K562 (cell line): Measurements from ENCODE around the gene AIM2. TPM values are rescaled to one million over a fixed set of nuclear protein-coding genes. Genes with fewer than 3 reads are reported as not detected.

Experiments used
- CHD4 ChIP-seq: fragments of 200-600 bp; sonication (generic); IDR thresholded peaks from 3 replicates; pipeline ENCODE4 v1.6.1; 2012; ENCODE audit warnings: low read depth, mild to moderate bottlenecking, mixed read lengths, low read length, inconsistent platforms; ENCODE audit not compliant: insufficient read depth, insufficient replicate concordance, poor library complexity, severe bottlenecking
- JUN ChIP-seq, 2 experiments: sonication (generic) in 1 of 2; formaldehyde crosslinking in 1 of 2; IDR thresholded peaks; 2 replicates each; pipeline versions ENCODE4 v1.6.1 to v1.8.0; 2012 to 2022; ENCODE audit warnings: borderline replicate concordance in 2 of 2, mild to moderate bottlenecking in 2 of 2, improper control_type of control experiment in 1 of 2, low read depth in 1 of 2, low read length in 1 of 2, missing genetic modification reagents in 1 of 2
- JUNB ChIP-seq: fragments of 450-650 bp; formaldehyde crosslinking; conservative IDR thresholded peaks from 2 replicates; pipeline ENCODE4 v1.4.0; 2020; ENCODE audit warnings: mild to moderate bottlenecking
- NR2F6 ChIP-seq: fragments of 450-650 bp; formaldehyde crosslinking; IDR thresholded peaks from 2 replicates; pipeline ENCODE4 v1.4.0; 2020; ENCODE audit warnings: mild to moderate bottlenecking
- PCBP1 ChIP-seq: fragments of 200-400 bp; formaldehyde crosslinking; IDR thresholded peaks from 2 replicates; pipeline ENCODE4 v1.6.1; 2018; ENCODE audit warnings: mild to moderate bottlenecking, low read depth, low read length; ENCODE audit not compliant: poor library complexity, severe bottlenecking
- RBM14 ChIP-seq: fragments of 200-400 bp; formaldehyde crosslinking; IDR thresholded peaks from 2 replicates; pipeline ENCODE4 v1.6.1; 2018; ENCODE audit warnings: low read depth, mild to moderate bottlenecking, low read length, moderate library complexity, borderline replicate concordance; ENCODE audit not compliant: insufficient read depth
- SAFB ChIP-seq: fragments of 200-400 bp; formaldehyde crosslinking; IDR thresholded peaks from 2 replicates; pipeline ENCODE4 v1.6.1; 2017; ENCODE audit warnings: low read depth, low read length, borderline replicate concordance
- SNRNP70 ChIP-seq: fragments of 200-400 bp; formaldehyde crosslinking; optimal IDR thresholded peaks from 2 replicates; pipeline ENCODE3; 2017; ENCODE audit warnings: low read depth, low read length
- SOX6 ChIP-seq: fragments of 450-650 bp; IDR thresholded peaks from 2 replicates; pipeline ENCODE4 v1.6.1; 2014; ENCODE audit warnings: mild to moderate bottlenecking
- ZKSCAN1 ChIP-seq: fragments of 150-350 bp; IDR thresholded peaks from 2 replicates; pipeline ENCODE4 v1.6.1; 2016; ENCODE audit warnings: low read depth, low read length
- ZKSCAN3 ChIP-seq: fragments of 250-450 bp; sonication (Bioruptor Pico); IDR thresholded peaks from 2 replicates; pipeline ENCODE4 v1.4.0; 2020
- ZNF133 ChIP-seq: fragments of 250-450 bp; sonication (Bioruptor Pico); IDR thresholded peaks from 2 replicates; pipeline ENCODE4 v1.4.0; 2020; ENCODE audit warnings: mild to moderate bottlenecking
- ZNF561 ChIP-seq: fragments of 450-650 bp; formaldehyde crosslinking; conservative IDR thresholded peaks from 2 replicates; pipeline ENCODE4 v1.4.0; 2020; ENCODE audit warnings: mild to moderate bottlenecking, moderate library complexity
- ZNF77 ChIP-seq: fragments of 250-450 bp; sonication (Bioruptor Pico); IDR thresholded peaks from 2 replicates; pipeline ENCODE4 v1.5.0; 2020
- polyA plus RNA-seq, 8 experiments: library from polyadenylated mRNA; depleted of rRNA in 4 of 8; stranded (reverse) in 5 of 8; unstranded in 3 of 8; fragments of >200 nt; fragmentation: Nextera tagmentation in 2 of 8; fragmentation: Illumina TruSeq in 1 of 8; extraction: Ambion mirVana in 2 of 8; extraction: Trizol in 1 of 8; gene quantifications; 2 replicates each; pipeline versions ENCODE4 v1.2.1 to v1.2.3, GENCODE V29; 2011 to 2014; ENCODE audit warnings: inconsistent platforms in 1 of 8, missing spikeins in 1 of 8
- total RNA-seq, 7 experiments: library from RNA; depleted of rRNA in 6 of 7; stranded (reverse); fragments of >200 nt in 6 of 7; fragmentation: Illumina TruSeq in 2 of 7; extraction: Trizol in 2 of 7; gene quantifications; 2 replicates each; pipeline versions ENCODE4 v1.2.1 to v1.2.3, GENCODE V29; 2011 to 2021; ENCODE audit warnings: low replicate concordance in 1 of 7
- TF ChIP-seq, protein P1 (sequence below): fragments of 450-650 bp; formaldehyde crosslinking; IDR thresholded peaks from 2 replicates; pipeline ENCODE4 v1.4.0; 2020; ENCODE audit warnings: mild to moderate bottlenecking, moderate library complexity
- TF ChIP-seq, protein P2 (sequence below), 2 experiments: fragments of 450-650 bp; conservative IDR thresholded peaks; 2 replicates each; pipeline ENCODE4 v1.6.1; 2017; ENCODE audit warnings: mild to moderate bottlenecking in 2 of 2, moderate library complexity in 2 of 2
- TF ChIP-seq, protein P3 (sequence below): fragments of 250-450 bp; sonication (Bioruptor Pico); IDR thresholded peaks from 2 replicates; pipeline ENCODE4 v1.5.1; 2021; ENCODE audit warnings: mild to moderate bottlenecking
- TF ChIP-seq, protein P4 (sequence below), 3 experiments: fragments of 200-800 bp in 1 of 3; fragments of 250-450 bp in 1 of 3; fragments of 450-650 bp in 1 of 3; sonication (Bioruptor Pico) in 1 of 3; sonication (Bioruptor generic) in 1 of 3; formaldehyde crosslinking in 1 of 3; IDR thresholded peaks; 2 replicates each; pipeline versions ENCODE4 v1.6.1 to v1.8.0; 2016 to 2022; ENCODE audit warnings: mild to moderate bottlenecking in 2 of 3, missing genetic modification characterization in 2 of 3, missing compliant biosample characterization in 1 of 3, moderate library complexity in 1 of 3

AIM2 gene
- total and polyA plus RNA-seq, 9 of the 15 experiments (the other 6 are each of a cell fraction or from before 2014, with no cell fraction given): 0.10 to 0.95 (median 0.22) TPM

DNA sequence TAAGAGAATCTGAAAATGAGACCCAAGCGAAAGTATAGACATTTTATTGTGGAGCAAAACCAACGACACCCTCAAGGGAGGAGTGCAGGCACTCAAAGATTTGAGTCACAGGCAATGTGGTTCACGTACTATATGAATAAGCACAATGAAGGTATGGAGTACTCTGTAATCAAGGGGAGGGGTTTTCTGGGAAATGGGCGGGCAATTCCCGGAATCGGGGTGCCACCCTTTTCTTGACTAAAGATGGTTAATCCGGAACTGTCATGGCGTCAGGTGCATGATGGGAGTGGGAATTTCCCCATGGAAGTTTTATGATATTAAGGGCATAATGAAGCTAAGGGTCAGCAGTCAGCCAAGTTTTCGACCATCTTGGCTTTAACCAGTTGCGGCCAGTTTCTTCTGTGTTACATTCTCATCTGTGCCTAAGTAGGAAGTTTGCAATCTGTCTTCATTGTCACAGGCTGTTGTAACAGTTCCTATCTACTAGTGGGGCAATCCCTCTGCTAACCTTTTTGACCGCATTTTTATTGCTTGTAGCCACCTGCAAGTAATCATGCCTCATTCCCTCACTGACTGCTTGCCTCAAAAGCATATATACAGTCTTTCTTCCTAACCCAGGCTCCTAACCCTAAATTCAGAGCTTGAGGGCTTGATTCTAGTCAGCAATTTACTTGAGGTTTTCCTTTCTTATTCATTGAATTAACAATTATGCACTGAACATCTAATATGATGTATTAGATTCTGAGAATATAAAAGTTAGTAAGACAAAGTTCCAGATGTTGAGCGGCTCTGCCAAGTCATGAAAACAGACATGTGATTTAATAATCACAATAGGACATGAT, 775 bp upstream of the AIM2 start (continued):
- TF ChIP-seq, protein P1, sequence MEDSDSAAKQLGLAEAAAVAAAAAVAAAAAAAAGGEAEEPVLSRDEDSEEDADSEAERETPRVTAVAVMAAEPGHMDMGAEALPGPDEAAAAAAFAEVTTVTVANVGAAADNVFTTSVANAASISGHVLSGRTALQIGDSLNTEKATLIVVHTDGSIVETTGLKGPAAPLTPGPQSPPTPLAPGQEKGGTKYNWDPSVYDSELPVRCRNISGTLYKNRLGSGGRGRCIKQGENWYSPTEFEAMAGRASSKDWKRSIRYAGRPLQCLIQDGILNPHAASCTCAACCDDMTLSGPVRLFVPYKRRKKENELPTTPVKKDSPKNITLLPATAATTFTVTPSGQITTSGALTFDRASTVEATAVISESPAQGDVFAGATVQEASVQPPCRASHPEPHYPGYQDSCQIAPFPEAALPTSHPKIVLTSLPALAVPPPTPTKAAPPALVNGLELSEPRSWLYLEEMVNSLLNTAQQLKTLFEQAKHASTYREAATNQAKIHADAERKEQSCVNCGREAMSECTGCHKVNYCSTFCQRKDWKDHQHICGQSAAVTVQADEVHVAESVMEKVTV: no peak
- TF ChIP-seq, protein P2, sequence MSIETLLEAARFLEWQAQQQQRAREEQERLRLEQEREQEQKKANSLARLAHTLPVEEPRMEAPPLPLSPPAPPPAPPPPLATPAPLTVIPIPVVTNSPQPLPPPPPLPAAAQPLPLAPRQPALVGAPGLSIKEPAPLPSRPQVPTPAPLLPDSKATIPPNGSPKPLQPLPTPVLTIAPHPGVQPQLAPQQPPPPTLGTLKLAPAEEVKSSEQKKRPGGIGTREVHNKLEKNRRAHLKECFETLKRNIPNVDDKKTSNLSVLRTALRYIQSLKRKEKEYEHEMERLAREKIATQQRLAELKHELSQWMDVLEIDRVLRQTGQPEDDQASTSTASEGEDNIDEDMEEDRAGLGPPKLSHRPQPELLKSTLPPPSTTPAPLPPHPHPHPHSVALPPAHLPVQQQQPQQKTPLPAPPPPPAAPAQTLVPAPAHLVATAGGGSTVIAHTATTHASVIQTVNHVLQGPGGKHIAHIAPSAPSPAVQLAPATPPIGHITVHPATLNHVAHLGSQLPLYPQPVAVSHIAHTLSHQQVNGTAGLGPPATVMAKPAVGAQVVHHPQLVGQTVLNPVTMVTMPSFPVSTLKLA (conservative IDR thresholded peaks at IDR 0.05): 0 out of 4 replicates have a peak, but pooled peaks have one; percentile 33 to 43
- TF ChIP-seq CHD4 (no peak), JUN (IDR thresholded peaks at IDR 0.05; ENCODE audit: borderline replicate concordance, low read depth, low read length) (no peak), JUN (CRISPR knock-in tag; IDR thresholded peaks at IDR 0.05; ENCODE audit: borderline replicate concordance) (no peak), SAFB (no peak), ZKSCAN1 (no peak), NR2F6 (CRISPR knock-in tag) (0 out of 2 replicates have a peak, but pooled peaks have one; percentile 19), SNRNP70 (no peak), JUNB (CRISPR knock-in tag) (no peak), ZNF561 (no peak; the same call in 1 of the 2 replicates), ZNF77 (CRISPR knock-in tag) (no peak), RBM14 (no peak), ZNF133 (CRISPR knock-in tag) (no peak), ZKSCAN3 (CRISPR knock-in tag) (no peak), SOX6 (no peak), PCBP1 (no peak)
- TF ChIP-seq, protein P3, sequence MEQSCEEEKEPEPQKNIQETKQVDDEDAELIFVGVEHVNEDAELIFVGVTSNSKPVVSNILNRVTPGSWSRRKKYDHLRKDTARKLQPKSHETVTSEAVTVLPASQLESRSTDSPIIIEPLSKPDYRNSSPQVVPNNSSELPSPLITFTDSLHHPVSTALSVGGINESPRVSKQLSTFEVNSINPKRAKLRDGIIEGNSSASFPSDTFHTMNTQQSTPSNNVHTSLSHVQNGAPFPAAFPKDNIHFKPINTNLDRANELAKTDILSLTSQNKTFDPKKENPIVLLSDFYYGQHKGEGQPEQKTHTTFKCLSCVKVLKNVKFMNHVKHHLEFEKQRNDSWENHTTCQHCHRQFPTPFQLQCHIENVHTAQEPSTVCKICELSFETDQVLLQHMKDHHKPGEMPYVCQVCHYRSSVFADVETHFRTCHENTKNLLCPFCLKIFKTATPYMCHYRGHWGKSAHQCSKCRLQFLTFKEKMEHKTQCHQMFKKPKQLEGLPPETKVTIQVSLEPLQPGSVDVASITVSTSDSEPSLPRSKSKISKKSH: no peak
- TF ChIP-seq, protein P4, sequence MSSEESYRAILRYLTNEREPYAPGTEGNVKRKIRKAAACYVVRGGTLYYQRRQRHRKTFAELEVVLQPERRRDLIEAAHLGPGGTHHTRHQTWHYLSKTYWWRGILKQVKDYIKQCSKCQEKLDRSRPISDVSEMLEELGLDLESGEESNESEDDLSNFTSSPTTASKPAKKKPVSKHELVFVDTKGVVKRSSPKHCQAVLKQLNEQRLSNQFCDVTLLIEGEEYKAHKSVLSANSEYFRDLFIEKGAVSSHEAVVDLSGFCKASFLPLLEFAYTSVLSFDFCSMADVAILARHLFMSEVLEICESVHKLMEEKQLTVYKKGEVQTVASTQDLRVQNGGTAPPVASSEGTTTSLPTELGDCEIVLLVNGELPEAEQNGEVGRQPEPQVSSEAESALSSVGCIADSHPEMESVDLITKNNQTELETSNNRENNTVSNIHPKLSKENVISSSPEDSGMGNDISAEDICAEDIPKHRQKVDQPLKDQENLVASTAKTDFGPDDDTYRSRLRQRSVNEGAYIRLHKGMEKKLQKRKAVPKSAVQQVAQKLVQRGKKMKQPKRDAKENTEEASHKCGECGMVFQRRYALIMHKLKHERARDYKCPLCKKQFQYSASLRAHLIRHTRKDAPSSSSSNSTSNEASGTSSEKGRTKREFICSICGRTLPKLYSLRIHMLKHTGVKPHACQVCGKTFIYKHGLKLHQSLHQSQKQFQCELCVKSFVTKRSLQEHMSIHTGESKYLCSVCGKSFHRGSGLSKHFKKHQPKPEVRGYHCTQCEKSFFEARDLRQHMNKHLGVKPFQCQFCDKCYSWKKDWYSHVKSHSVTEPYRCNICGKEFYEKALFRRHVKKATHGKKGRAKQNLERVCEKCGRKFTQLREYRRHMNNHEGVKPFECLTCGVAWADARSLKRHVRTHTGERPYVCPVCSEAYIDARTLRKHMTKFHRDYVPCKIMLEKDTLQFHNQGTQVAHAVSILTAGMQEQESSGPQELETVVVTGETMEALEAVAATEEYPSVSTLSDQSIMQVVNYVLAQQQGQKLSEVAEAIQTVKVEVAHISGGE (CRISPR knock-in tag; IDR thresholded peaks at IDR 0.05): no peak; a peak in 1 of 6 replicates
